ENCODE results near the gene SAMD4B.
"Not testable (repeated sequence)": the region's sequence is repeated elsewhere in the genome, so short reads cannot be mapped to it uniquely, and the experiment has no call there.

SAMD4B gene

DNA sequence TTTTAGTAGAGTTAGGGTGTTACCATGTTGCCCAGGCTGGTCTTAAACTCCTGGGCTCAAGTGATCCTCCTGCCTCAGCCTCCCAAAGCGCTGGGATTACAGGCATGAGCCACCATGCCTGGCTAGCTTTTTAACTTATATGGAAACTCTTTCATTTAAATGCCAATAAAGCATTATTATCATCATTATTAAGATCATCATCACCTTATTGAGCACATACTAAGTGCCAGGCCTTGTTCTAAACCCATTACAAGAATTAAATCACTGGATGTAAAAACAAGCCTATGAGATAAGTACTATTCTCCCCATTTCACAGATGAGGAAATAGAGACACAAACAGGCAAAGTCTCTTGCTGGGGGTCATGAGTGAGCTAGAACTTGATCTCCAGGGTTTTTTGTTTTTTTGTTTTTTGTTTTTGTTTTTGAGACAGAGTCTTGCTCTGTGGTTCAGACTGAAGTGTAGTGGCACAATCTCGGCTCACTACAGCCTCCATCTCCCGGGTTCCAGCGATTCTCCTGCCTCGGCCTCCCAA is 7.7 kb upstream of the SAMD4B start:
- DNase-seq (ENCODE audit: low read depth in 2 of 2), result no peak

GRCh38 chr19:39335168-39335548 is 7.1 kb upstream of the SAMD4B start:
- DNase-seq (ENCODE audit: low read depth in 2 of 2), result no peak

DNA sequence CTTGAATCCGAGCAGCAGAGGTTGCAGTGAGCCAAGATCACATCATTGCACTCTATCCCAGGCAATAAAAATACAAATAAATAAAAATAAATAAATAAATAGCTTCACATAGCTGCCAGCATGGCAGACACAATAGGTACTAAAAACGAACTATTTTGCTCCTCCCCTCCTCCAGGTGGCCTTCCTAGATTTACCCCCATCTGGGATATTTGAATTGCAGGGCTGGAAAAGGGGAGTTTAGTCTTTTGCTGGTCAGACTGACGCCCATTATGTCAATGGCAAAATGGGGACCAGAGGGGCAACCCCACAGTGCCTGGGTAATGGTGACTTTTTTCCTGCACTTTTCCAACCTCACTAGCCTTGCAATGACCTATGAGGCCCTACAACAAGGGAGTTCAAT is 5.7 kb upstream of the SAMD4B start:
- DNase-seq (ENCODE audit: low read depth in 2 of 2), result no peak

GRCh38 chr19:39339674-39340073 is 2.5 kb upstream of the SAMD4B start:
- DNase-seq (ENCODE audit: low read depth in 2 of 2), result no peak

DNA sequence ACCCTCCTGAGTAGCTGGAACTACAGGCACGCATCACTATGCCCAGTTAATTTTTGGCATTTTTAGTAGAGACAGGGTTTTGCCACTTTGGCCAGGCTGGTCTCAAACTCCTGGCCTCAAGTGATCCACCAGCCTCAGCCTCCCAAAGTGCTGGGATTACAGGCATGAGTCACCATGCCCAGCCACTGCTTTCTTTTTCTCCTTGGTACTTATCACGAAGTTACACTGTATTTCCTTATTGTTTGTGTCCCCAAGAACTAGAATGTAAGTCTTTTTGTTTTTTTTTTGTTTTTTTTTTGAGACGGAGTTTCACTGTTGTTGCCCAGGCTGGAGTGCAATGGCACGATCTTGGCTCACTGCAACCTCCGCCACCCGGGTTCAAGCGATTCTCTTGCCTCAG is 2.1 kb upstream of the SAMD4B start:
- not testable (repeated sequence) for DNase-seq (ENCODE audit: low read depth in 2 of 2)

DNA sequence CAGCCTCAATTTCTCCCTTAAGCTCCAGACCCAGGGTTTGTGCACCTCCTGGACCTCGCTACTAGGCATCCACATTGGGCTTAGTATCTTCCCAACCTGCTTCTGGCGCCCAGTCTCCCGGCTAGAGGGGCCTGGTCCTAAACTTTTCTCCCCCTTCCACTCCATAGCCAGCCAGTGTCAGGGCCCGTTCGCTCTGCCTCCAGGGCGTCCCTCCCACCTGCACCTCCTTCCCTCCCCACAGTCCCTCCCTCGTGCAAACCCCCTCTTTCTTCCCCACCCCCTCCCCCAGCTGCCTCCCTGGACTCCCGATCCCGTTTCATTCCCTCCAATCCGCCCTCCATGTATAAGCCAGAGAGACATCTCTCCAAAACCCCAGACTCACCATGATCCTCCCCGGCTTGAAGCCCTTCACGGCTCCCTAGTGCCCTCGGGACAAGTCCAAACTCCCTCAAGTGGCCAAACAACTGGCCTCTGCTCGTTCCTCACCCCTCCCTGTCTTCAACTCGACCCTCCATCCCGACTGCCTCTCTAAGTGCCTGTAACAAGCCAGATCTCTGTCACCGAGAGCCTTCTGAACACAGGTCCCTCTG is 997 bp upstream of the SAMD4B start:
- no peak for DNase-seq (ENCODE audit: low read depth in 2 of 2)

GRCh38 chr19:39342647-39343305 is 555 bp downstream of the SAMD4B start:
- no peak for DNase-seq (ENCODE audit: low read depth in 2 of 2)

DNA sequence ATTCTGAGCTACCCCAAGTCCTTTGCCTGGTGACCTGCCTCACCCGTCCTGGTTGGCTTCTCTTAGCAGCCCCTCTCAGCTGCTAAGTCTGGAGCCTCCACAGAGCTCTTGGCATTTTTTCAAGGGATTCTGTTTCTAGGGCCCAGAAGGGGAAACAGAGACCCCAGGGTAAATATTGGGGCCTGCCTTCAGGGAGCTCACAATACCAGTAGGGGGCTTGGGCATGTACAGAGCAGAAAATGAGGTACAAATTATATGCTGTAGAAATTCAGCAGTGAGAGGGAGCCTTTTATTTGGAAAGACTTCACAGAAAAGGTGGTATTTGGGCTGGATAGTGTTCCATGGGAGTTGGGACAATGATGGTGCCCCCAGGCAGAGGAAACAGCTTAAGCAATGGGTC is 3.7 kb downstream of the SAMD4B start:
- DNase-seq (ENCODE audit: low read depth in 2 of 2), result no peak

DNA sequence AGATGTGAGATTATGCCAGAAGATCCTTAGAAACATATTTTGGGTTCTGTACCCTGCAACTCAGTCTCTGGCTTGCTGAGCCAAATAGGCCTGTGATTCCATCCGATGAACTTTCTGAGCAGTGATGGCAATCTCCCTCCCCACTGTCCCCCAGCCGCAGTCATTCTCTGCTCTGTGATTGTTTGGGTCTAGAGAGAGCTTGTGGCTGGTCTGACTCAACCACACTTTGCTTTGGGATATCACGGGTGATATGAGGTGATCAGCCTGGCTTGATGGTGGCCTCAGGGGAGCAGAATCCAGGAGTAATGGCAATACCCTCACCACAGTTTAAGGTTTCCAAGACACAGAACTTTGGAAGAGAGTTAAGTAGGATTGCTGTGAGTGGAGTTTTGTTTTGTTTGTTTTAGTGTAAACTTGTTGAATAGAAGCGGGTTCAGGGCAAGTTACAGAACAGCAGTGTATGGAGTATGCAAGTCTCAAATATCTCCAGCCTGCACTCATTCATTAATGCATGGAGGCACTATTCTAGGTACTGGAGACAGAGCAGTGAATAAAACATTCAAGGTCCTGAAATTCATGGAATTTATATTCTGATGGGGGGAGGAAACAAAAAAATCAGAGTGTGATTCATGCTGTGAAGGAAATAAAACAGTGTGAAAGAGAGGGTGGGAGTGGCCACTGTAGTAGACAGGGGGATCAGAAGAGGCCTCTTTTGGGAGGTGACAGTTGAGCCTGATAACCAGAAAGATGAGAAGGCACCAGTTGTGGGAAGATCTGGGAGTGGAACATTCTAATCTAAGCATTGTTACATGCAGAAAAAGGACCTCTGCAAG is 5.3 kb downstream of the SAMD4B start:
- no peak for DNase-seq (ENCODE audit: low read depth in 2 of 2)

- DNase-seq (ENCODE audit: low read depth in 2 of 2), result no peak
Measured at GRCh38 chr19:39349326-39349725, 7.1 kb downstream of the SAMD4B start.

- no peak for DNase-seq (ENCODE audit: low read depth in 2 of 2)
Measured at GRCh38 chr19:39350156-39350555, 7.9 kb downstream of the SAMD4B start.

GRCh38 chr19:39351537-39352064 is 9.4 kb downstream of the SAMD4B start:
- DNase-seq (ENCODE audit: low read depth in 2 of 2), result peak in 1 of 2 donors; percentile 25

- no peak for DNase-seq (ENCODE audit: low read depth in 2 of 2)
Measured at GRCh38 chr19:39352381-39353255, 10.4 kb downstream of the SAMD4B start.

GRCh38 chr19:39355253-39355652 is 13.0 kb downstream of the SAMD4B start:
- no peak for DNase-seq (ENCODE audit: low read depth in 2 of 2)

DNA sequence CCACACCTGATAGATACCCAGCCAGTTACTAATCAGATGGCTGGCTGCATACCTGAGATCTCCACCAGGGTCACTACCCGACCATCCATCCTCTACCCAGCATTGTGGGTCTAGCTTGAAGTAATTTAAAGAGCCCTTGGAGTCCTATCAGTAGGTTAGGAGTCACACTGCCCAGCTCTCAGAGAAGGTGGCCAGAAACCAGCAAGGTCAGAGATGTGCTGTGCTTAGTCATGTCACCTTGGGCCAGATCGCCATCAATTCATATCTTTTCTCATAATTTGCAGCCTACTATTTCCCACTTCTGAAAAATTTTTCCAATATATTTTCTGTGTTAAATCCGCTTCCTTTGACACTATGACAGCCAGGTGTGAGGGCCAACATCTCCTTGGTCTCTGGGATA is 13.9 kb downstream of the SAMD4B start:
- no peak for DNase-seq (ENCODE audit: low read depth in 2 of 2)

DNA sequence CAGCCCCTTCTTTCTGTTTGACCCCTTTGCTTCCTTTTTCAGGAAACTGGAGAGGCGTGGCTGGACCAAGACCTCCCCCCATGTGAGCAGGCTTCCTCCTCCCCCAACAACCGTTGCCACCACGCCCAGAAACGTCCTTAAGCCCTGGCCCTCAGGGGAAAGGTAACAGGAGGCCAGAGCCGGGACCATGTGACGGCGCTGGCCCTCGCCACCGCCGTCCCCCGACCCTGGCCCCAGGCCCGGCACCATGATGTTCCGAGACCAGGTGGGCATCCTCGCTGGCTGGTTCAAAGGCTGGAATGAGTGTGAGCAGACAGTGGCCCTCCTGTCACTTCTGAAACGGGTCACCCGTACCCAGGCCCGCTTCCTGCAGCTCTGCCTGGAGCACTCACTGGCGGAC is 14.4 kb downstream of the SAMD4B start:
- DNase-seq (ENCODE audit: low read depth in 2 of 2), result no peak

DNA sequence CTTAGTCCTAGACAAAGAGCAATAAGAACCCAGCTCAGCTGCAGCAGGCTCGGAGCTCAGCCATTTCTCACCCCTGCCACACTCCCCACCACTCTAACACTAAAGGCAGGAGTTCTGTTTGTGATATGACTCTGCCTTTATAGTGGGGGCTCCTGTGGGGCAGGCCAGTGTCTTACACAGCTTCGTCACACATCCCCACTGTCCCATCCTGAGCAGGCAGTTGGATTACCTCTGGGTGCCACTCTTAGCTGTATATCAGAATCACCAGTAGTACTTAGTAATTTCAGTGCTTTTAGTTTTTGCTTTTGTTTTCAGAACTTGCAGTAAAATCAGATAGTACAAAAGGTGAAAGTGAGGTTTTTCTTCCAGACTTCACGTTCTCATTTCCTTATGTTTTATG is 16.8 kb downstream of the SAMD4B start:
- DNase-seq (ENCODE audit: low read depth in 2 of 2), result no peak

DNA sequence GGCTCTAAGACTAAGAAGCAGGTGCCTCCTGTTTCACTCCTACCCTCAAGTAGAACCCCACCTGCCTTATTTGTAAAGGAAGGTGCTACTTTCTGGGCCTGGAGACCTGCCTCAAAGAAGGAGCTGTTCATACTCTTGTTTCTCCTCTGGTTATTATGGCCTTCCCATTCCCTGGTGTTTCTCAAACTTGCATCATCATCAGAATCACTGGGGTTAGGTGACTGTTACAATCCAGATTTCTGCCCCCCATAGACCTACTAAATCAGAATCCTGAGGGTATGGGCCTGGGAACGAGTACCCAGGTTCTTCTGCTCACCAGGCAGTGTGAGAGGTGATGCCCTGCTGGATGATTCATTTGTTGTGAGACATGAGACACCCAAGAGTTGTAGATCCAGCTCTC is 18.4 kb downstream of the SAMD4B start:
- no peak for DNase-seq (ENCODE audit: low read depth in 2 of 2)

DNA sequence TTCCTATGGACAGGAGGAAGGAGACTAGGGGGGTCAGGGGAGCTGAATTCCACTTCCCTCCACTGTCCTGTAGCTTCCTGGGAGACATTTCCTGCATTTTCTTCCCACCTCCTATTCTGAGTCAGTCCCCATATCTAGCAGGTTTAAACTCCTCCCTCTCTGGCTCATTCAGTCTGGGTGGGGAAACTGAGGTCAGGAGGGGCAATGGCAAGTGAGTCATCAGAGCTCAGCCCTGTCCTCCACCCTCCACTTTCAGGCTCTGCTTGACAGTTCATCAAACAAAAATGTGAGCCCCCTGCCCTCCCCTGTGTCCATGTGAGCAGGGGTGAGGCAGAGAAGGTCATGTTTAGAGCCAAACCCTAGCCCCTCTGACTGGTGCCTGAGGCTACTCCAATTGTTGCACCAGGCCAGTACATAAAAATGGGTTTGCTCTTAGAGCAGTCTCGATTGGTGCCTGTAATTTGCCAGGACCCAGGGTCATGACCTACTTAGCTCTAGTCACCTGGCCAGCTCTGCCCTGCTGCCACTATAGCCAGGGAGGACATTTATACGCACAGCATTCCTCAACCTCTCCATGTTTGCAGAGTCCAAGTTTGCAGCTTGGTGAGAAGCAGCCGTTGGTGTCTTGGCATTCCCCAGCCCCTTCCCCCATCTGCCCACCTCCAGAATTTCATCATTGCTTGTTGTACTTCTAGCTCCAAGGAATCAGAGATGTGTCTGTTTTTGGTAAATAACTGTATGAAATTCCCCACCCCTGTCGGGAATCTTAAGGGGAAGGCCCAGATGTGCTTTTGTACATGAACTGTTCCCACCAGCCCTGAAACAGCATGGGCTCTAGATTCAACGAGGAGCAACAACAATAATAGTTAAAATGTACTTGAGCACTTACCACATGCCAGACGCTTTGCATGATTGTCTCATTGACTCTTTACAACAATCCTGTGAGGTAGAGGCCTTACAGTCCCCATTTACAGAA is 20.7 kb downstream of the SAMD4B start:
- DNase-seq (ENCODE audit: low read depth in 2 of 2), result no peak

GRCh38 chr19:39363901-39364457 is 21.8 kb downstream of the SAMD4B start:
- no peak for DNase-seq (ENCODE audit: low read depth in 2 of 2)
